Measurements from ENCODE around the gene SLC13A3.

SLC13A3 gene

GRCh38 chr20:46602429-46602828 is 48.8 kb downstream of the SLC13A3 start:
- no peak for DNase-seq

GRCh38 chr20:46601603-46602122 is 49.6 kb downstream of the SLC13A3 start:
- no peak for DNase-seq

DNA sequence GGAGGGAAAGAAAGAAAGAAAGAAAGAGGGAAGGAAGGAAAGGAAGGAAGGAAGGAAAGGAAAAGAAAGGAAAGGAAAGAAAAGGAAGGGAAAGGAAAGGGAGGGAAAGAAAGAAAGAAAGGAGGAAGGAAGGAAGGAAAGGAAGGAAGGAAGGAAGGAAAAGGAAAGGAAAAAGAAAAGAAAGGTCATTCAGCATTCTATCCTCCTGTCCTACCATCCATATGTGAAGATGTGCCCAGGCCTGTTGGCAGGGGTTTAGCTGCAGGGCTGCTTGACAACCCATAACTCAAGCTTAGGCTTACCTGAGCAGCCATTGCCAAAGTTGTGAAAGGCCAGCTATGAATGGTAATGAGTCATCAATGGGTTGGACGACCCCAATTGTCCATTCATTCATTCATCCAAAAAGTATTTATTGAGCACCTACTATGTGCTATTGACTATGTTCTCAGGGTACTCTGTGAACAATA is 50.9 kb downstream of the SLC13A3 start:
- DNase-seq, result no peak

DNA sequence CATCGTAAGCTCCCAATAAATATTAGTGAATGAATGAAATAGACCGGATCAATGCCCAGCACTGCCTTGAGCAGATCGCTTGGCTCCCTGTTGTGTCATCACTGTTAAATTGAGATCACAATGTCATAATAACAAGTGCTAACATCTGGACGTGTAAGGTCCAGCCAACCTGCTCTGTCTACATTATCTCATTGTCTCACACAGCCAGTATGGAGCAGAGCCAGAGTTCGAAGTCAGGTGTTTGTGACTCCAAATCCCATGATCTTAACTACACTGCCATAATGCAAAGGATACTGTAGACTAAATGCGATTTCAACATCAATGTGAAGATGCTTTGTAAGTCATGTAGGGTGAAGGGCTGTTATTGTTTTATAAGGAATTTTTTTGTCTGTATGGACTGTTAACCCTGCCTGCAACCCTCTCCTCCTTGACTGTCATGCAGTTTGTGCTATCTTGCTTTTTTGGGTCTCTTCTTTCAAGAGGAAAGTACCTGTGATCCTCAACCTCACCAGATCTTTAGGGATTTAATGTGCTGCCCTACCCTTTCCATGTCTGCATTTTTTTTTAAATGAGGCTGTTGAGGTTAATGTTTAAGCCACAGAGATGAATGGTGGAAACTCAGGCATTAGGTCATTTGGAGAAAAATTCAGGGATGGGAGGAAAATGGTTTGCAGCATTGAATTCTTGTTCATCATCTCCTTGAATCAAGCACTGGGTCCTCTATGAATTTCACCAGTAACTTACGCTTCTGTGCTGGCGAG is 51.9 kb downstream of the SLC13A3 start:
- no peak for DNase-seq

DNA sequence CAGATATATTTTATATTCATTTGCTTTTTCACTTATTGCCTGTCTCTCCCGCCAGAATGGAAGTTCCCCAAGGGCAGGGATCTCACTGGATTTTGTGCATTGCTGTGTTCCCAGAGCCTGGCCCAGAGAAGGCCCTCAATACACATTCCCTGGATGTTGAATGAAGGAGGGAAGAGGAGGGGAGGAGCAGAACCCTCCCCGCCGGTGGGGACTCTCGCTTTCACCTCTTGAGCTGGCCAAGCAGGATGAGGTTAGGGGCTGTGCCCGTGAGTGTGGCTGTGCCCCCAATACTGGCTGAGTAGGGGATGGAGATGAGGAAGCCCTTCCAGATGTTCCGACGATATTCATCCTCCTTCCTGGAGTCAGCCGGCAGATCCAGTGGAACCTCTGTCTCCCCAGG is 55.3 kb downstream of the SLC13A3 start:
- DNase-seq, result no peak

- DNase-seq, result no peak
These were observed 56.5 kb downstream of the SLC13A3 start for GRCh38 chr20:46594725-46595124.

GRCh38 chr20:46592580-46593362 is 58.5 kb downstream of the SLC13A3 start:
- DNase-seq, result no peak

- DNase-seq, result no peak
These were observed 60.8 kb downstream of the SLC13A3 start for GRCh38 chr20:46590443-46590842.

GRCh38 chr20:46588532-46589511 is 62.4 kb downstream of the SLC13A3 start:
- no peak for DNase-seq

DNA sequence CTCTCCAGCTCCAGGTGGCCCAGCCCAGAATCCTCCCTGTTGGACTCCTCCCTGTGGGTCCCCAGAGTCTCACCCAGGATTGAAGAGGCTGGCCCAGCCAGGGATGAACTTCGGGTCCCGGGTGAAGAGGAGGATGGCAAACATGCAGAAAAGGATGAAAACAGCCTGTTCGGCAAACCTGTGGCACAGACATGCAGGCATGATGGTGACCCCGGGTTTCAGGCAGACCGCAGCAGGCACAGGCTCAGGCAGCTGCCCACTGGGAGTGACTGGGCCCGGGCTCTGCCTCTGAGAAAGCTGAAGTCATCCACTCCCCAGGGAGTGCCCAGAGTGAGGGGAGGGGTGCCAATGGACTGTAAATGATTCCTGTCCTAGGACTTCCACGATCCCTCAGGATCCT is 63.3 kb downstream of the SLC13A3 start:
- no peak for DNase-seq

DNA sequence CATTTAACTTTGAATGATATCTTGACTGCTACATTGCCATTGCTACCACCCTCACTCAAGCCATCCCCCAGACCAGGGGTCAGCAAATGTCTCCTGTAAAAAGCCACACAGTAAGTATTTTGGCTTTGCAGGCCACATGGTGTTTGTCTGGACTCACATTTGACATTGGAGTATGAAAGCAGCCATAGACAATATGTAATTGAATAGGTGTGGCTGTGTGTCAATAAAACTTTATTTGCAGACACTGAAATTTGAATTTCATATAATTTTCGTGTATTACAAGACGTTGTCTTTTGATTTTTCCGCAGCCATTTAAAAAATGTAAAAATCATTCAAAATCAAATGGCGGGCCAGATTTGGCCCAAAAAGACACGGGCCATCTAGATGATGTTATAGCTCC is 64.5 kb downstream of the SLC13A3 start:
- DNase-seq, result no peak

DNA sequence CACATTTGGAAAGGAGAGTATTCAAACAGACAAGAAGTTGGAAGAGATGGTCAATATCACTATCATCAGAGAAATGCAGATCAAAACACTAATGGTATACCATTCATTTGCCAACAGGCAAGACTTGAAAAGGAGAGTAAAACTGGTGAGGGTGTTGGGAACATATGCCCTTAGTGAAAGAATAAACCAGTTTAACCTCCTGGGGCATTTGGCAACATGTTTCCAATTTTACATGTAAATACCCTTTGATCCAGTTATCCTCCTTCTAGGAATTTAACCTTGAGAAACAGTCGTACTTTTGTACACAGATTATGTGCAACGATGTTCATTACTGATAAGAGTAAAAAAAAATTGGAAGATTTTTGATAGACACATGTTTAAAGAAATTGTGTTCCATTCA is 66.8 kb downstream of the SLC13A3 start:
- DNase-seq, result no peak

DNA sequence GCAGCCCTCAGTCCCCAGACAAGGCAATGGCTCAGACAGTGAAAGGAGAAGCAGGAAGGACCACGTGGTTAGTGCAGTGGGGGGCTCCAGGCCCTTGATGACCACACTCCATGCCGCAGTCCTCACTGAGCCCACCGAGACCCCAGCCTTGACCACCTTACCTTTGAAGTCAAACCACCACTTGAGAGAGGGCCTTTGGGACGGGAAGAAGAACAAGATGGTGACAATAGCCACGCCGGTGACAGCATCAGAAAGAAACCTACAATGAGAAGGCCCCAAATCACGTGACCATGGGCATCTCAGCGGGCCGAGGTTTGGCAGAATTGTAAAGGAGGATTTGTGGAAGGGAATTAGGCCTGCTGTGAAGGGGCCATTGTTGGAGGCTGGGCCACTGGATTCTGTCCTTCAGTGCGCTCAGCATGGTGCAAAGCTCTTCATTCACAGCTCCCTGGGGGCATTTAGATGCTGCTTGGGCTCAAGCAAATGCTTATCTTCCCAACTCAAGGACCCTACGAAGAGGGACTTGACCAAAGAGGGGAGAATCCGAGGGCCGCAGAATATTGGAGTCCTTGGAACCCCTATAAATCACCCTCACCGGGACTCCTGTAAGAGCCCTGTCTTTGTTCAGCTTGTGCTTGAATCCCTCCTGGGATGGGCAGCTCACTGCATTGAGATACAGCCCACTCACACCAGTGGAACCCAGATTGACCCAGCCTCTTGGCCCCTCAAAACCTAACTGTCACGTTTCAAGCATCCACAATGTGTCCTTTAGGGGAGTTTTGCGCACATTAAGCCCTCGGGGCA is 67.6 kb downstream of the SLC13A3 start:
- no peak for DNase-seq

DNA sequence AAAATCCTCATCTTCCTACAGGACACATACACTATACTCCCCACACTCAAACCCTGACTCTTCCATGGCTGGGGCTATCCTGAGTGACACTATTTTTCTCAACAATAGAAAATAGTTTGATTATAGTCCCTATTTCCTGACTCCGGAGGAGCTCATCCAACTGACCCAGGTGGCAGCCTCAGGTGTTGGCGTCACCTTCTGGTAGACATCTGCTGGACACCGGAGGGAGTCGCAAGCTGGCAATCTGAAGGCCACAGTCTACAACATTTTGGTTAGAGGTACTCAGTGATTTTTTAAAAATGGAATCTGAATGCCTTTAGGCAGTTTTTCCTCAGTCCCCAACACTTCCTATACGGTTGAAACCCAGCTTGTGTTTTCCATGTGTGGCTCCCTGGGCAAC is 68.6 kb downstream of the SLC13A3 start:
- DNase-seq, result no peak

- DNase-seq, result no peak
These were observed 69.9 kb downstream of the SLC13A3 start for GRCh38 chr20:46581391-46581790.

- DNase-seq, result no peak
These were observed 70.5 kb downstream of the SLC13A3 start for GRCh38 chr20:46580613-46581205.

DNA sequence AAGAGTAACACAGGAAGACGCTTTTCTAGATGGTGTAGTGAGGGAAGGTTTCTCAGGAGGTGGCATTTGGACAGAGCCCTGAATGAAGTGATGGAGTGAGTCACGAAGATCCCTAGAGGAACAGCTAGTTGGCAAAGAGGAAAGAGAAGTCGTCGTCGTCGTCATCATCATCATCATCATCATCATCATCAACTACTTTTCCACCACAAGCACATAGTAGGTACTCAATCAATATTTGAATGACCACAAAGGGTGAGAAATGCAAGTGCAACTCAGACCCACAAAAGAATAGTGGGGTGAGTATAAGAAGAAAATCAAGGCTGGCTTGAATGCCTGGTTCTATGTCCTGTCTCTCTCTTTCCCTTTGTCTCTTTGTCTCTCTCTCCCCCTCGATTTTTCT is 72.5 kb downstream of the SLC13A3 start:
- DNase-seq, result no peak

DNA sequence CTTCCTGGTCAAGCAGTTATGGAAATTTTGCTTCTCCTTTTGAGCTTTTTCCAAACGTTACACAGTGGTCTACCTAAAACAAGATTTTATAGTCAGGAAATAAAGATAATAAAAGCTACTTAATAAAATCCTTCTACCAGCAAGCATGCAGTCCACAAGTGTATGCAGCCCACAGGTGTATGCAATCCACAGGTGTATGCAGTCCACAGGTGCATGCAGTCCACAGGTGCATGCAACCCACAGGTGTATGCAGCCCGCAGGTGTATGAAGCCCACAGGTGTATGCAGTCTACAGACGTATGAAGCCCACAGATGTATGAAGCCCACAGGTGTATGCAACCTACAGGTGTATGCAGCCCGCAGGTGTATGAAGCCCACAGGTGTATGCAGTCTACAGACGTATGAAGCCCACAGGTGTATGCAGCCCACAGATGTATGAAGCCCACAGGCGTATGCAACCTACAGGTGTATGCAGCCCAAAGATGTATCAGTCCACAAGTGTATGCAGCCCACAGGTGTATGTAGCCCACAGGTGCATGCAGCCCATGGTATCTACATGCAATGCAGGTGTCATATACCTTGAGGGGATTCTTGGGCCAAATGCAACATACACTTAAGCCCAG is 74.4 kb downstream of the SLC13A3 start:
- no peak for DNase-seq

DNA sequence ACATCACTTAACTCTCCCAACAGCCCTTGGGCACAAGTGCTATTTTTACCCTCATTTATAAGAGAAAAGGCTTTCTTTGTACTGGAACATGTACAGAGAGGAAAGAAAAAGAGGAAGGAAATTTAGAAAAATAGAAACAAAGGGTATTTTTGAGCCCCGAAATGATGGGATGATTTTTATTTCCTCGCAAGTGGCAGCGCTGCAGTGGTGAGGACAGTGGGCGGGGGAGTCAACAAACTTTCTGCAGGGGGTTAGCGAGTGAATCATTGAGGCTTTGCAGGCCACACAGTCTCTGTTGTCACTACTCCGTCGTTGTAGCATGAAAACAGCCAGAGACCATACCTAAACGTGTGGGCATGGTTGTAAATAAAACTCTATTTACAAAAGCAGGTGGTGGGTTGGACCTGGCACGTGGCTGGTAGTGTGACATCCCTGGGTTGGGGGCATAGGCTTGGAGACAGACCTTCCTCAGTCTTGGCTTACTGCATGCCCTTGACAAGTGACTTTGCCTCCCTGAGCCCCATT is 75.3 kb downstream of the SLC13A3 start:
- DNase-seq, result no peak

- no peak for DNase-seq
These were observed 75.9 kb downstream of the SLC13A3 start for GRCh38 chr20:46575394-46575793.
